Uterus (tissue), 4 donors: Measurements from ENCODE around the gene SOCS6. TPM values are rescaled to one million over a fixed set of nuclear protein-coding genes. Genes with fewer than 3 reads are reported as not detected.

Experiments
- DNase-seq, 2 donors: peaks; one replicate each; pipeline ENCODE4 v3.0.0-alpha.2; 2019 to 2020
- H3K27ac ChIP-seq, 2 donors: fragments of 200-600 bp; sonication (generic); 1 replicate in 1 of 2; 2 replicates in 1 of 2; pipeline ENCODE4 v1.5.1; 2016 to 2018
- H3K27me3 ChIP-seq, 2 donors: fragments of 200-600 bp; sonication (generic); one replicate each; pipeline ENCODE4 v1.5.1; 2018 to 2019; ENCODE audit warnings: control low read depth in 1 of 2
- H3K36me3 ChIP-seq, 2 donors: fragments of 200-600 bp; sonication (generic); one replicate each; pipeline ENCODE4 v1.5.1; 2019; ENCODE audit warnings: control low read depth in 1 of 2
- H3K4me1 ChIP-seq, 2 donors: fragments of 200-600 bp; sonication (generic); one replicate each; pipeline ENCODE4 v1.5.1; 2018 to 2019; ENCODE audit warnings: control low read depth in 1 of 2
- H3K4me3 ChIP-seq, 2 donors: fragments of 200-600 bp; sonication (generic); 1 replicate in 1 of 2; 2 replicates in 1 of 2; pipeline ENCODE4 v1.5.1; 2018 to 2019; ENCODE audit warnings: mild to moderate bottlenecking in 1 of 2
- H3K9me3 ChIP-seq, 2 donors: fragments of 200-600 bp; sonication (generic); one replicate each; pipeline ENCODE4 v1.5.1; 2019; ENCODE audit warnings: control low read depth in 1 of 2
- CTCF ChIP-seq, 4 experiments: fragments of 200-600 bp in 2 of 4; fragments of 450-650 bp in 2 of 4; sonication (generic) in 2 of 4; IDR thresholded peaks; one replicate each; pipeline ENCODE4 v1.5.1; 2016 to 2019; ENCODE audit warnings: antibody characterized with exemption in 4 of 4, mild to moderate bottlenecking in 2 of 4, moderate library complexity in 1 of 4
- POLR2A ChIP-seq, 2 donors: fragments of 450-650 bp; IDR thresholded peaks; one replicate each; pipeline ENCODE4 v1.6.1; 2016; ENCODE audit warnings: antibody characterized with exemption in 2 of 2, mild to moderate bottlenecking in 1 of 2, moderate library complexity in 1 of 2
- intact Hi-C: fragments of 100-400 bp; cut with DNase I; formaldehyde crosslinking; loops from one replicate; pipeline ENCODE4 v1.15.1; 2023; ENCODE audit warnings: low total_unique reads
- total RNA-seq, 4 donors: library from RNA; depleted of rRNA in 3 of 4; stranded (reverse); fragments of >200 nt in 3 of 4; gene quantifications; one replicate each; pipeline versions ENCODE4 v1.1.0 to v1.2.4, GENCODE V29; 2014 to 2023
- donor health status: DM: yes; HTN: yes; CAD: no.

SOCS6 gene
- total RNA-seq, 4 donors from 2014 or later: 12.9 to 59.5 (median 19.9) TPM

- intact Hi-C loops: no loop called here
- Histone ChIP-seq H3K4me3 (no peak overlapping the region), H3K36me3 (no peaks in the 10 kb centered on the region), H3K9me3 (no peaks in the 10 kb centered on the region), H3K4me1 (no peaks in the 10 kb centered on the region), H3K27me3 (no peaks in the 10 kb centered on the region), H3K27ac (no peak overlapping the region)
- TF ChIP-seq POLR2A (IDR thresholded peaks at IDR 0.05) (no peak), CTCF (IDR thresholded peaks at IDR 0.05) (no peak)
- DNase-seq: no peak
These were observed 22.9 kb downstream of the SOCS6 start for GRCh38 chr18:70311726-70312125.

GRCh38 chr18:70313640-70314039 lies 24.8 kb downstream of the SOCS6 start:
- intact Hi-C loops: no loop called here
- Histone ChIP-seq H3K4me3 (no peak overlapping the region), H3K36me3 (no peaks in the 10 kb centered on the region), H3K9me3 (no peaks in the 10 kb centered on the region), H3K27ac (no peak overlapping the region), H3K27me3 (no peaks in the 10 kb centered on the region), H3K4me1 (no peaks in the 10 kb centered on the region)
- TF ChIP-seq CTCF (IDR thresholded peaks at IDR 0.05): no peak
- TF ChIP-seq POLR2A (IDR thresholded peaks at IDR 0.05): no peak
- no peak for DNase-seq

- Histone ChIP-seq H3K36me3 (no peaks in the 10 kb centered on the region), H3K4me3 (no peak overlapping the region), H3K4me1 (no peaks in the 10 kb centered on the region), H3K9me3 (no peaks in the 10 kb centered on the region), H3K27ac (no peak overlapping the region), H3K27me3 (no peaks in the 10 kb centered on the region)
- intact Hi-C loops: no loop called here
- no peak for TF ChIP-seq CTCF (IDR thresholded peaks at IDR 0.05)
- DNase-seq: no peak
These were observed 25.4 kb downstream of the SOCS6 start for GRCh38 chr18:70314151-70314782.

GRCh38 chr18:70319187-70319586 lies 30.3 kb downstream of the SOCS6 start:
- no peaks in the 10 kb centered on the region for H3K27me3 ChIP-seq
- no peak overlapping the region for H3K4me3 ChIP-seq
- TF ChIP-seq CTCF (IDR thresholded peaks at IDR 0.05): no peak
- TF ChIP-seq POLR2A (IDR thresholded peaks at IDR 0.05): no peak
- no peaks in the 10 kb centered on the region for H3K36me3 ChIP-seq
- intact Hi-C loops: no loop called here
- no peak for DNase-seq
- H3K4me1 ChIP-seq: no peaks in the 10 kb centered on the region
- no peak overlapping the region for H3K27ac ChIP-seq
- H3K9me3 ChIP-seq: no peaks in the 10 kb centered on the region

- no peaks in the 10 kb centered on the region for H3K9me3 ChIP-seq
- no peaks in the 10 kb centered on the region for H3K4me1 ChIP-seq
- no peak for DNase-seq
- H3K27ac ChIP-seq: no peak overlapping the region
- TF ChIP-seq POLR2A (IDR thresholded peaks at IDR 0.05) (no peak), CTCF (IDR thresholded peaks at IDR 0.05) (no peak)
- no peaks in the 10 kb centered on the region for H3K27me3 ChIP-seq
- H3K36me3 ChIP-seq: no peaks in the 10 kb centered on the region
- intact Hi-C loops: no loop called here
- H3K4me3 ChIP-seq: no peak overlapping the region
These were observed 32.8 kb downstream of the SOCS6 start for GRCh38 chr18:70321616-70322015.
